GM12878 (cell line): ENCODE measurements around the gene EIF4E2. TPM values are rescaled to one million over a fixed set of nuclear protein-coding genes. Genes with fewer than 3 reads are reported as not detected.

ENCODE experiments used
- ATAC-seq: fragments of 200-7000 bp; cut with Tn5 transposase; 3 replicates; pipeline ENCODE4 v1.9.1; 2020; ENCODE audit warnings: mild to moderate bottlenecking, moderate library complexity
- BruUV-seq: library from RNA; stranded (reverse); fragments of 400-500 nt; replicated peaks from 2 replicates; lab custom pipeline; 2021; lab: Mats Ljungman, UMichigan
- CTCF ChIA-PET: fragments of 300-600 bp; sonication (Branson Sonifier 250); formaldehyde crosslinking; extraction: SDS; loops from one replicate; lab custom pipeline; 2021; ENCODE audit warnings: inconsistent platforms; lab: Yijun Ruan, JAX
- POLR2A ChIA-PET: fragments of 350-600 bp; formaldehyde crosslinking; extraction: SDS; loops from one replicate; lab custom pipeline; 2021; ENCODE audit warnings: inconsistent platforms; lab: Charles Lee
- RAD21 ChIA-PET: fragments of 300-600 bp; sonication (Branson Sonifier 250); formaldehyde crosslinking; loops from one replicate; lab custom pipeline; 2023; ENCODE audit warnings: antibody characterized with exemption; ENCODE audit not compliant: unreplicated experiment; lab: Charles Lee
- SMC1A ChIA-PET: fragments of 300-600 bp; sonication (Branson Sonifier 250); formaldehyde crosslinking; loops from one replicate; lab custom pipeline; 2023; ENCODE audit not compliant: unreplicated experiment, uncharacterized antibody; lab: Charles Lee
- DNase-seq: peaks from one replicate; pipeline ENCODE4 v3.0.0-alpha.2; 2011; ENCODE audit warnings: low read depth, low spot score
- FAIRE-seq: peaks from 3 replicates; lab custom pipeline; 2011; peaks lifted over from hg19 to GRCh38; lab: Jason Lieb, UNC
- H2AFZ ChIP-seq: 2 replicates; pipeline ENCODE4 v1.6.0; 2011; ENCODE audit warnings: low read depth, low read length, control low read depth; ENCODE audit not compliant: control insufficient read depth
- H3K27ac ChIP-seq: 2 replicates; pipeline ENCODE4 v1.5.1; 2011; ENCODE audit warnings: control low read depth; ENCODE audit not compliant: control insufficient read depth, insufficient read depth
- H3K27me3 ChIP-seq, 2 experiments: replicated peaks in 1 of 2; 2 replicates each; pipeline versions ENCODE4 v1.6.0 to v1.6.1; 2011; ENCODE audit warnings: low read length in 1 of 2; ENCODE audit not compliant: control insufficient read depth in 2 of 2, insufficient read depth in 2 of 2
- H3K36me3 ChIP-seq, 2 experiments: 2 replicates each; pipeline ENCODE4 v1.5.1; 2011; ENCODE audit warnings: low read length in 1 of 2; ENCODE audit not compliant: control insufficient read depth in 2 of 2, insufficient read depth in 2 of 2
- H3K4me1 ChIP-seq: 2 replicates; pipeline ENCODE4 v1.6.1; 2011; ENCODE audit warnings: mild to moderate bottlenecking, low read length, moderate library complexity, mixed read lengths; ENCODE audit not compliant: control insufficient read depth, insufficient read depth
- H3K4me2 ChIP-seq: 2 replicates; pipeline ENCODE4 v1.6.0; 2011; ENCODE audit warnings: control low read depth; ENCODE audit not compliant: control insufficient read depth, insufficient read depth
- H3K4me3 ChIP-seq: fragments of 200-600 bp; sonication (generic); 2 replicates; pipeline ENCODE4 v1.5.1; 2016
- H3K79me2 ChIP-seq: 2 replicates; pipeline ENCODE4 v1.6.0; 2011; ENCODE audit warnings: low read length; ENCODE audit not compliant: control insufficient read depth, insufficient read depth
- H3K9ac ChIP-seq: 2 replicates; pipeline ENCODE4 v1.8.0; 2011; ENCODE audit warnings: low read length, control low read depth, mixed read lengths; ENCODE audit not compliant: control insufficient read depth, insufficient read depth
- H3K9me3 ChIP-seq: replicated peaks from 3 replicates; pipeline ENCODE4 v1.5.1; 2011; ENCODE audit warnings: mild to moderate bottlenecking, low read length; ENCODE audit not compliant: control insufficient read depth, insufficient read depth
- H4K20me1 ChIP-seq: 2 replicates; pipeline ENCODE4 v1.6.0; 2011; ENCODE audit not compliant: control insufficient read depth, insufficient read depth
- BACH1 ChIP-seq: fragments of 450-650 bp; IDR thresholded peaks from 2 replicates; pipeline ENCODE4 v1.6.1; 2017; ENCODE audit warnings: mild to moderate bottlenecking, borderline replicate concordance
- CBFB ChIP-seq: IDR thresholded peaks from 2 replicates; pipeline ENCODE4 v1.6.1; 2016; ENCODE audit warnings: antibody characterized with exemption, low read depth
- EGR1 ChIP-seq, 2 experiments: IDR thresholded peaks; 1 replicate in 1 of 2; 2 replicates in 1 of 2; pipeline ENCODE4 v1.6.1; 2011 to 2012; ENCODE audit warnings: low read depth in 2 of 2, low read length in 2 of 2, borderline replicate concordance in 1 of 2, mild to moderate bottlenecking in 1 of 2, moderate library complexity in 1 of 2
- IRF3 ChIP-seq: fragments of 450-650 bp; IDR thresholded peaks from 2 replicates; pipeline ENCODE4 v1.6.1; 2014; ENCODE audit warnings: mild to moderate bottlenecking
- IRF4 ChIP-seq: IDR thresholded peaks from 2 replicates; pipeline ENCODE4 v1.6.1; 2011; ENCODE audit warnings: low read depth, low read length
- IRF5 ChIP-seq: fragments of 450-650 bp; IDR thresholded peaks from 2 replicates; pipeline ENCODE4 v1.6.1; 2017; ENCODE audit warnings: borderline replicate concordance
- MTA3 ChIP-seq: IDR thresholded peaks from 2 replicates; pipeline ENCODE4 v1.6.1; 2012; ENCODE audit warnings: low read length, inconsistent platforms, borderline replicate concordance
- NFXL1 ChIP-seq: fragments of 450-650 bp; IDR thresholded peaks from 2 replicates; pipeline ENCODE4 v1.6.1; 2017; ENCODE audit warnings: antibody characterized with exemption, mild to moderate bottlenecking, borderline replicate concordance
- NFYB ChIP-seq: IDR thresholded peaks from 2 replicates; pipeline ENCODE4 v1.6.1; 2011; ENCODE audit warnings: low read depth, mild to moderate bottlenecking, low read length, improper control_type of control experiment, moderate library complexity; ENCODE audit not compliant: insufficient read depth
- NR2C1 ChIP-seq: fragments of 450-650 bp; IDR thresholded peaks from 2 replicates; pipeline ENCODE4 v1.6.1; 2017; ENCODE audit warnings: antibody characterized with exemption, mild to moderate bottlenecking, moderate library complexity
- NRF1 ChIP-seq: conservative IDR thresholded peaks from 2 replicates; pipeline ENCODE4 v1.6.1; 2011; ENCODE audit warnings: mild to moderate bottlenecking, low read depth, low read length, improper control_type of control experiment
- RELA ChIP-seq: fragments of 450-650 bp; IDR thresholded peaks from 2 replicates; pipeline ENCODE4 v1.8.0; 2014; ENCODE audit warnings: borderline replicate concordance; ENCODE audit not compliant: partially characterized antibody
- SIN3A ChIP-seq: IDR thresholded peaks from 2 replicates; pipeline ENCODE4 v1.6.1; 2012; ENCODE audit warnings: low read depth, low read length, improper control_type of control experiment
- SP1 ChIP-seq: IDR thresholded peaks from one replicate; pipeline ENCODE4 v1.6.1; 2011; ENCODE audit warnings: low read depth, low read length
- USF2 ChIP-seq: IDR thresholded peaks from 2 replicates; pipeline ENCODE4 v1.6.1; 2011; ENCODE audit warnings: low read depth, low read length, improper control_type of control experiment, borderline replicate concordance
- WGBS: methylation state at CpG from one replicate; pipeline ENCODE4 v1.1.6; 2016; ENCODE audit warnings: low lambda C conversion rate; ENCODE audit not compliant: insufficient replicate concordance, insufficient coverage; ENCODE audit errors: missing lambda C conversion rate; 5-methylcytosine and 5-hydroxymethylcytosine counted together
- in situ Hi-C: fragments of 300-500 bp; cut with MboI; formaldehyde crosslinking; loops from 9 replicates; pipeline ENCODE4 v1.14.3; 2018; ENCODE audit warnings: mixed read lengths
- intact Hi-C: fragments of 100-400 bp; cut with micrococcal nuclease; formaldehyde crosslinking; loops from one replicate; pipeline ENCODE4 v1.14.2; 2022; ENCODE audit not compliant: unreplicated experiment
- polyA plus RNA-seq, 11 experiments: library from polyadenylated mRNA; depleted of rRNA in 4 of 11; unstranded in 6 of 11; stranded (reverse) in 5 of 11; fragments of >200 nt; fragmentation: Nextera tagmentation in 4 of 11; fragmentation: Illumina TruSeq in 1 of 11; extraction: Ambion mirVana in 4 of 11; extraction: Trizol in 1 of 11; gene quantifications; 1 replicate in 1 of 11; 2 replicates in 10 of 11; pipeline versions ENCODE4 v1.2.1 to v1.2.3, GENCODE V29; 2011 to 2016; ENCODE audit warnings: inconsistent platforms in 2 of 11, missing spikeins in 2 of 11, low read depth in 1 of 11
- total RNA-seq, 4 experiments: library from RNA; depleted of rRNA in 3 of 4; stranded (reverse); fragments of >200 nt in 3 of 4; fragmentation: Illumina TruSeq in 1 of 4; extraction: Trizol in 1 of 4; gene quantifications; 2 replicates each; pipeline versions ENCODE4 v1.2.1 to v1.2.3, GENCODE V29; 2013 to 2021
- TF ChIP-seq, protein P1 (sequence below): fragments of 450-650 bp; IDR thresholded peaks from 2 replicates; pipeline ENCODE4 v1.6.1; 2018; ENCODE audit warnings: mild to moderate bottlenecking, low read depth, moderate library complexity; ENCODE audit not compliant: partially characterized antibody

EIF4E2 gene
- total and polyA plus RNA-seq, 10 of the 15 experiments (the other 5 are each of a cell fraction or from before 2014, with no cell fraction given), result 56.1 to 158 (median 110) TPM

GRCh38 chr2:232615339-232615738 lies 64.8 kb downstream of the EIF4E2 start:
- H4K20me1 ChIP-seq, result no peaks in the 10 kb centered on the region
- no peak overlapping the region for H3K27ac ChIP-seq
- H3K27me3 ChIP-seq, result no peaks in the 10 kb centered on the region
- BruUV-seq, result no TSS peak
- H3K36me3 ChIP-seq, result no peaks in the 10 kb centered on the region
- TF ChIP-seq RELA (no peak), BACH1 (no peak), NRF1 (no peak), NFYB (no peak), SIN3A (no peak), SP1 (no peak), USF2 (no peak), MTA3 (no peak), IRF4 (no peak), NFXL1 (no peak), EGR1 (IDR thresholded peaks at IDR 0.05; ENCODE audit: borderline replicate concordance in 1 of 2, low read depth in 2 of 2, low read length in 2 of 2) (no peak), CBFB (no peak), IRF5 (no peak), NR2C1 (no peak), IRF3 (no peak)
- TF ChIP-seq, protein P1, sequence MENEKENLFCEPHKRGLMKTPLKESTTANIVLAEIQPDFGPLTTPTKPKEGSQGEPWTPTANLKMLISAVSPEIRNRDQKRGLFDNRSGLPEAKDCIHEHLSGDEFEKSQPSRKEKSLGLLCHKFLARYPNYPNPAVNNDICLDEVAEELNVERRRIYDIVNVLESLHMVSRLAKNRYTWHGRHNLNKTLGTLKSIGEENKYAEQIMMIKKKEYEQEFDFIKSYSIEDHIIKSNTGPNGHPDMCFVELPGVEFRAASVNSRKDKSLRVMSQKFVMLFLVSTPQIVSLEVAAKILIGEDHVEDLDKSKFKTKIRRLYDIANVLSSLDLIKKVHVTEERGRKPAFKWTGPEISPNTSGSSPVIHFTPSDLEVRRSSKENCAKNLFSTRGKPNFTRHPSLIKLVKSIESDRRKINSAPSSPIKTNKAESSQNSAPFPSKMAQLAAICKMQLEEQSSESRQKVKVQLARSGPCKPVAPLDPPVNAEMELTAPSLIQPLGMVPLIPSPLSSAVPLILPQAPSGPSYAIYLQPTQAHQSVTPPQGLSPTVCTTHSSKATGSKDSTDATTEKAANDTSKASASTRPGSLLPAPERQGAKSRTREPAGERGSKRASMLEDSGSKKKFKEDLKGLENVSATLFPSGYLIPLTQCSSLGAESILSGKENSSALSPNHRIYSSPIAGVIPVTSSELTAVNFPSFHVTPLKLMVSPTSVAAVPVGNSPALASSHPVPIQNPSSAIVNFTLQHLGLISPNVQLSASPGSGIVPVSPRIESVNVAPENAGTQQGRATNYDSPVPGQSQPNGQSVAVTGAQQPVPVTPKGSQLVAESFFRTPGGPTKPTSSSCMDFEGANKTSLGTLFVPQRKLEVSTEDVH, result no peak
- TF ChIP-seq, all 136 proteins: peak for 0
- Histone ChIP-seq H3K9me3 (no peaks in the 10 kb centered on the region), H3K79me2 (no peaks in the 10 kb centered on the region), H3K4me1 (no peaks in the 10 kb centered on the region), H3K4me3 (no peak overlapping the region), H3K4me2 (no peak overlapping the region), H3K9ac (no peak overlapping the region), H2AFZ (no peak overlapping the region)
- no peak for ATAC-seq
- POLR2A ChIA-PET, result no interaction called here
- FAIRE-seq, result no peak
- SMC1A ChIA-PET, result interaction anchor here (0.7 kb wide), 1 partner anchor 11 kb away, joined by 3 read pairs; no protein-coding TSS in a partner anchor
- CTCF ChIA-PET, result no interaction called here
- 18% methylated on average over 6 of the region's 8 CpGs for WGBS
- RAD21 ChIA-PET, result no interaction called here
- DNase-seq, result no peak
- intact Hi-C loops (no loop called here), in situ Hi-C loops (no loop called here)
